ENCODE data around the gene CSNK1E. TPM values are rescaled to one million over a fixed set of nuclear protein-coding genes. Genes with fewer than 3 reads are reported as not detected.

Gene CSNK1E
- total RNA-seq, 2 experiments from 2014 or later: 124 to 131 TPM

GRCh38 chr22:38312261-38312800 lies 4.9 kb downstream of the CSNK1E start:
- ChIA-PET POLR2A (no interaction called here), CTCF (interaction anchor here (0.7 to 1.3 kb wide), 4 partner anchors 11 to 380 kb away, joined by 3 to 5 read pairs (median 4); no protein-coding TSS in a partner anchor)

GRCh38 chr22:38311323-38311620 lies 6.0 kb downstream of the CSNK1E start:
- CTCF ChIA-PET: interaction anchor here (0.6 kb wide), 1 partner anchor 171 kb away, joined by 3 read pairs; no protein-coding TSS in a partner anchor
- POLR2A ChIA-PET: no interaction called here

GRCh38 chr22:38310518-38311322 lies 6.5 kb downstream of the CSNK1E start:
- ChIA-PET CTCF (interaction anchor here (0.6 kb wide), 1 partner anchor 171 kb away, joined by 3 read pairs; no protein-coding TSS in a partner anchor), POLR2A (no interaction called here)

- ChIA-PET CTCF (no interaction called here), POLR2A (no interaction called here)
Measured at GRCh38 chr22:38309614-38310517, 7.4 kb downstream of the CSNK1E start.

- ChIA-PET POLR2A (no interaction called here), CTCF (no interaction called here)
Measured at GRCh38 chr22:38308791-38309498, 8.3 kb downstream of the CSNK1E start.

GRCh38 chr22:38305471-38306448 lies 11.5 kb downstream of the CSNK1E start:
- ChIA-PET CTCF (interaction anchor here (0.8 to 1.3 kb wide), 3 partner anchors 9 to 672 kb away, joined by 3 read pairs; no protein-coding TSS in a partner anchor), POLR2A (interaction anchor here (0.6 to 0.9 kb wide), 3 partner anchors 9 to 33 kb away, joined by 3 to 6 read pairs (median 3); no protein-coding TSS in a partner anchor)

GRCh38 chr22:38304526-38304925 lies 12.7 kb downstream of the CSNK1E start:
- CTCF ChIA-PET: interaction anchor here (0.7 to 1.3 kb wide), 2 partner anchors 27 to 100 kb away, joined by 3 read pairs; no protein-coding TSS in a partner anchor
- POLR2A ChIA-PET: interaction anchor here (0.5 to 0.6 kb wide), 2 partner anchors 25 to 31 kb away, joined by 6 read pairs; no protein-coding TSS in a partner anchor

GRCh38 chr22:38303974-38304373 lies 13.3 kb downstream of the CSNK1E start:
- POLR2A ChIA-PET: no interaction called here
- CTCF ChIA-PET: no interaction called here

GRCh38 chr22:38302906-38303305 lies 14.3 kb downstream of the CSNK1E start:
- ChIA-PET CTCF (no interaction called here), POLR2A (no interaction called here)

- ChIA-PET CTCF (interaction anchor here (0.9 kb wide), 1 partner anchor 12 kb away, joined by 4 read pairs; no protein-coding TSS in a partner anchor), POLR2A (no interaction called here)
Measured at GRCh38 chr22:38300946-38301345, 16.3 kb downstream of the CSNK1E start.

- ChIA-PET POLR2A (no interaction called here), CTCF (no interaction called here)
Measured at GRCh38 chr22:38300197-38300945, 16.9 kb downstream of the CSNK1E start.

GRCh38 chr22:38299770-38300102 lies 17.5 kb downstream of the CSNK1E start:
- ChIA-PET CTCF (no interaction called here), POLR2A (no interaction called here)

- ChIA-PET POLR2A (no interaction called here), CTCF (interaction anchor here (0.7 kb wide), 1 partner anchor 19 kb away, joined by 3 read pairs; no protein-coding TSS in a partner anchor)
Measured at GRCh38 chr22:38298312-38299005, 18.8 kb downstream of the CSNK1E start.

- CTCF ChIA-PET: no interaction called here
- POLR2A ChIA-PET: no interaction called here
Measured at GRCh38 chr22:38296372-38296771, 20.9 kb downstream of the CSNK1E start.

- ChIA-PET CTCF (no interaction called here), POLR2A (no interaction called here)
Measured at GRCh38 chr22:38295863-38296262, 21.4 kb downstream of the CSNK1E start.

- ChIA-PET CTCF (no interaction called here), POLR2A (no interaction called here)
Measured at GRCh38 chr22:38295339-38295738, 21.9 kb downstream of the CSNK1E start.

- CTCF ChIA-PET: no interaction called here
- POLR2A ChIA-PET: no interaction called here
Measured at GRCh38 chr22:38294193-38294592, 23.0 kb downstream of the CSNK1E start.

Data from activated CD8-positive, alpha-beta memory T cell treated with anti-CD3 and anti-CD28 coated beads for 36 hours (primary cell).